Loucy (cell line): ENCODE data around the gene NDUFC2.

Experiments used
- EZH2phosphoT487 ChIP-seq: fragments of 200-600 bp; IDR thresholded peaks from 2 replicates; pipeline ENCODE4 v1.6.1; 2018; ENCODE audit warnings: antibody characterized with exemption, mild to moderate bottlenecking, moderate library complexity, borderline replicate concordance
- TF ChIP-seq, protein P1 (sequence below): fragments of 200-600 bp; sonication (generic); conservative IDR thresholded peaks from 2 replicates; pipeline ENCODE4 v1.5.1; 2014; ENCODE audit warnings: mild to moderate bottlenecking, antibody characterized with exemption, low read length

DNA sequence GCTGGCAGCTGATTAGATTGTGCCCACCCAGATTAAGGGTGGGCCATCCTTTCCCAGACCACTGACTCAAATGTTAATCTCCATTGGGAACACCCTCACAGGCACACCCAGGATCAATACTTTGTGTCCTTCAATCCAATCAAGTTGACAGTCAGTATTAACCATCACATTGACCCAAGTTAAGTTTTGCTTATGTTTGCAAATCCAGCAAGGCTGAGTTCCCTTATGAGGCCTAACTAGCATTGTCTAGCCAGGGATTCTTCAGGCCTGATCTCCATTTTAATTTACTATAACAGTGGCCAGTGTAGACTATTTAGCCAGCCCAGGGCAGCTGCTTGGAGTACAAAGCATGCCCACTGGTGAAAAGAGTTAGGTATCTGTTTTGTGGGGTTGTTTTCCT is 54.3 kb downstream of the NDUFC2 start:
- TF ChIP-seq, protein P1, sequence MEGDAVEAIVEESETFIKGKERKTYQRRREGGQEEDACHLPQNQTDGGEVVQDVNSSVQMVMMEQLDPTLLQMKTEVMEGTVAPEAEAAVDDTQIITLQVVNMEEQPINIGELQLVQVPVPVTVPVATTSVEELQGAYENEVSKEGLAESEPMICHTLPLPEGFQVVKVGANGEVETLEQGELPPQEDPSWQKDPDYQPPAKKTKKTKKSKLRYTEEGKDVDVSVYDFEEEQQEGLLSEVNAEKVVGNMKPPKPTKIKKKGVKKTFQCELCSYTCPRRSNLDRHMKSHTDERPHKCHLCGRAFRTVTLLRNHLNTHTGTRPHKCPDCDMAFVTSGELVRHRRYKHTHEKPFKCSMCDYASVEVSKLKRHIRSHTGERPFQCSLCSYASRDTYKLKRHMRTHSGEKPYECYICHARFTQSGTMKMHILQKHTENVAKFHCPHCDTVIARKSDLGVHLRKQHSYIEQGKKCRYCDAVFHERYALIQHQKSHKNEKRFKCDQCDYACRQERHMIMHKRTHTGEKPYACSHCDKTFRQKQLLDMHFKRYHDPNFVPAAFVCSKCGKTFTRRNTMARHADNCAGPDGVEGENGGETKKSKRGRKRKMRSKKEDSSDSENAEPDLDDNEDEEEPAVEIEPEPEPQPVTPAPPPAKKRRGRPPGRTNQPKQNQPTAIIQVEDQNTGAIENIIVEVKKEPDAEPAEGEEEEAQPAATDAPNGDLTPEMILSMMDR: no peak
- no peak for TF ChIP-seq EZH2phosphoT487
